BE2C (cell line): ENCODE data around the gene TMEM271.

ENCODE experiments used
- DNase-seq: peaks from one replicate; pipeline ENCODE4 v3.0.0-alpha.2; 2020
- H3K27me3 ChIP-seq: fragments of 250-450 bp; sonication (Bioruptor Pico); 2 replicates; pipeline ENCODE4 v1.5.1; 2020; ENCODE audit warnings: mild to moderate bottlenecking
- H3K36me3 ChIP-seq: fragments of 250-450 bp; sonication (Bioruptor Pico); 2 replicates; pipeline ENCODE4 v1.5.1; 2020; ENCODE audit warnings: mild to moderate bottlenecking
- H3K4me1 ChIP-seq: fragments of 250-450 bp; sonication (Bioruptor Pico); 2 replicates; pipeline ENCODE4 v1.5.1; 2020
- H3K4me3 ChIP-seq: 2 replicates; pipeline ENCODE4 v1.5.1; 2011; ENCODE audit warnings: low read depth, low read length
- H3K9me3 ChIP-seq: fragments of 250-450 bp; sonication (Bioruptor Pico); 2 replicates; pipeline ENCODE4 v1.5.1; 2020
- TF ChIP-seq, protein P1 (sequence below): IDR thresholded peaks from 2 replicates; pipeline ENCODE4 v1.5.1; 2012; ENCODE audit warnings: mild to moderate bottlenecking, low read depth, low read length

The TMEM271 gene

DNA sequence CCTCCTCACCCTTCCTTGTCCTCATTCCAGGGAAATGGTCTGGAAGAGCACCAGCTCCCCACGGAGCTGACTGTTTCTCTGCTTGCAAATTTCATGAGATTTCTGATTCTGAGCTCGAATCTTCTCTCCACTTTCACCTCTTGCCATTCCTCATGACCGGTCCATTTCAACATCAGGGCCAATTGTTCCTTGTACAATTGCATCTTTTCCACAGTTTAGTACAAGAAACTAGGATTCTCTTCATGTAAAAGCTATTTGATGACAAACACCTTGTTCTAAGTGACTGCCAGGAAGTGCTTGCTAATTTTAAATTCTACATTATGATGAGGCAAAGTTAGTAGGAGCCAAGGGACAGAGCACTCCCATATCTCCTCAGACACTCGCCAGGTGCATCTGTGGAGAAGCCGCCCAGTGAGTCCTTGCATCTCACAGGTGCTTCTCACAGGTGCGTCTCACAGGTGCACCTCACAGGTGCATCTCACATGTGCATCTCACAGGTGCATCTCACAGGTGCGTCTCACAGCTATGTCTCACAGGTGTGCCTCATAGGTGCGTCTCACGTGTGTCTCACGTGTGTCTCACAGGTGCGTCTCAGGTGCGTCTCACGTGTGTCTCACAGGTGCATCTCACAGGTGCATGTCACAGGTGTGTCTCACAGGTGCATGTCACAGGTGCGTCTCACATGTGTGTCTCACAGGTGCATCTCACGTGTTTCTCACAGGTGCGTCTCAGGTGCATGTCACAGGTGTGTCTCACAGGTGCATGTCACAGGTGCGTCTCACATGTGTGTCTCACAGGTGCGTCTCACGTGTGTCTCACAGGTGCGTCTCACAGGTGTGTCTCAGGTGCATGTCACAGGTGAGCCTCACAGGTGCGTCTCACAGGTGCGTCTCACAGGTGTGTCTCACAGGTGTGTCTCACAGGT lies 46.2 kb upstream of the TMEM271 start:
- Histone ChIP-seq H3K4me1 (no peaks in the 10 kb centered on the region), H3K9me3 (peaks cover 7% of the 10 kb centered on the region), H3K27me3 (no peaks in the 10 kb centered on the region), H3K4me3 (no peak overlapping the region), H3K36me3 (no peaks in the 10 kb centered on the region)
- TF ChIP-seq, protein P1, sequence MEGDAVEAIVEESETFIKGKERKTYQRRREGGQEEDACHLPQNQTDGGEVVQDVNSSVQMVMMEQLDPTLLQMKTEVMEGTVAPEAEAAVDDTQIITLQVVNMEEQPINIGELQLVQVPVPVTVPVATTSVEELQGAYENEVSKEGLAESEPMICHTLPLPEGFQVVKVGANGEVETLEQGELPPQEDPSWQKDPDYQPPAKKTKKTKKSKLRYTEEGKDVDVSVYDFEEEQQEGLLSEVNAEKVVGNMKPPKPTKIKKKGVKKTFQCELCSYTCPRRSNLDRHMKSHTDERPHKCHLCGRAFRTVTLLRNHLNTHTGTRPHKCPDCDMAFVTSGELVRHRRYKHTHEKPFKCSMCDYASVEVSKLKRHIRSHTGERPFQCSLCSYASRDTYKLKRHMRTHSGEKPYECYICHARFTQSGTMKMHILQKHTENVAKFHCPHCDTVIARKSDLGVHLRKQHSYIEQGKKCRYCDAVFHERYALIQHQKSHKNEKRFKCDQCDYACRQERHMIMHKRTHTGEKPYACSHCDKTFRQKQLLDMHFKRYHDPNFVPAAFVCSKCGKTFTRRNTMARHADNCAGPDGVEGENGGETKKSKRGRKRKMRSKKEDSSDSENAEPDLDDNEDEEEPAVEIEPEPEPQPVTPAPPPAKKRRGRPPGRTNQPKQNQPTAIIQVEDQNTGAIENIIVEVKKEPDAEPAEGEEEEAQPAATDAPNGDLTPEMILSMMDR, result no peak
- no peak for DNase-seq

DNA sequence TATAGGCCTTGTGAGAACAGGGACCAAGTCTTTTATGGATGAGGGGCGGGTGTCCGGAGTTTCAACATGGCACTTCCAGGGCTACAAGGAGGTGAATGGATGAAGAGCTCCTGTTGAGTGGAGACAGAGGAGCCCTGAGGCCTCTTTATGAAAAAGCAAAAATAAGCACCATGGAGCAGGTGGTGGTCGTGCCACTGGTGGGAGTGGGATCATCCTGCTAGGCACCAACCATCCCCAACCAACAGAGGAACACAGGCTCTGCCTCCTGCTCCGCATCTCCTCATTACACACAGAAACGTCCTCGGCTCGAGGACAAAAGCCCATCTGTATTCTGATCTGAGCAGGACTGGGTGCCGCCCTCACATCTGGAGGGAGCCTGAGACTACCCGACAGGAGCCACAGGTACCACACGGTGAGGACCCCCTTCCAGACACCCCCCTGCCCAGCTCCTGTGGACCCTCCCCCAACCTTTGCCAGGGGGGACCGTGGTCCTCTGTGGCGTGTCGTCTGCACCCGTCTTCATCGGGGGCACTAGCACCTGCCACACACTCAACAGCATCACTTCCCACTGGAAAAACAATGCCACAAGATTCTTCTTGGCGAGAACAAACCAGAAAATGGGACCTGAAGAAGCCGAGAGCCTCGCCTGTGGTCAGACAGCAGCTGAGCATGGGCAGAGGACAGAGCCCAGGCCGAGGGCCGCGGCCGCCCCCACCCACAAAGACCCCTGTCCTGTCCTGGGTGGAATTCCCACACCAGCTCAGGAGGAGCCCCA lies 45.4 kb upstream of the TMEM271 start:
- TF ChIP-seq, protein P1, result no peak
- Histone ChIP-seq H3K36me3 (no peaks in the 10 kb centered on the region), H3K27me3 (no peaks in the 10 kb centered on the region), H3K4me3 (no peak overlapping the region), H3K4me1 (no peaks in the 10 kb centered on the region), H3K9me3 (peaks cover 7% of the 10 kb centered on the region)
- DNase-seq, result no peak

DNA sequence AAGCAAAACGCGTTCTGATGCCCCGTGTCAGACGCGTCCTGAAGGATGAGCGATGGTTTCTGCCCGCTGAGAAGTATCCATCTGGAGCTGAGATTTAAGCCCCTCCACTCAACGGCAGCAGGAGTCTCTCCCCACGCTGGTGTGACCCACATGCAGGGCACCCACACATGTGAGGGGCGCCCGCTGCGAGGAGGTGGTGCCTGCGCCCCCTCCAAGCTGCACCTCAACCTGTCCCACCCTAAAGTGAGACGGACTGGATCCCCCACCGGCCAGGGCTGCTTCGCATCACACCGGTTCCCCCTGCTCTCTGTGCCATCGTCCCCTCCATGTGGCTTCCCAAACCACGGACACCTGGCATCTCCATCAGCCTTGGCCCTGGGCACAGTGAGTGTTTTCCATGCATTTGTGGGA lies 44.8 kb upstream of the TMEM271 start:
- TF ChIP-seq, protein P1, result no peak
- no peak for DNase-seq
- Histone ChIP-seq H3K9me3 (peaks cover 7% of the 10 kb centered on the region), H3K36me3 (no peaks in the 10 kb centered on the region), H3K4me1 (no peaks in the 10 kb centered on the region), H3K4me3 (no peak overlapping the region), H3K27me3 (no peaks in the 10 kb centered on the region)

DNA sequence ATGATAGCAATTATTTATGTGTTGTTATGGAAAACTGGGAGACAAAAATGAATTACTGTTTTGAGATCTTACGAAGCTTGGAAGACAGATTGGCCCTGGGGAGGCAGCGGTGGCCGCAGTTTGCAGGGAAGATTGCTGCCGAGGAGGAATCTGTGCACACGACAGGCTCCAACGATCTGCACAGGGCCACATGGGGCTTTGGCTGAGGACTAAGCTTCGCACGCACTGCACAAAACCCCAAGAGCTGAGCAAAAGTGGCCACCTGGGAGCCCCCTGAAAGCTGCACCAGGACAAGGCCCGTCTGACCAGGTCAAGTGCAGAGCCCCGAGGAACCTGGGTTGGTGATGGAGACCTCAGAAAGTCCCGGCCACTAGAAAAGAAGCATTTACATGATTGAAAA lies 44.1 kb upstream of the TMEM271 start:
- TF ChIP-seq, protein P1, result no peak
- no peaks in the 10 kb centered on the region for H3K27me3 ChIP-seq
- no peaks in the 10 kb centered on the region for H3K36me3 ChIP-seq
- H3K4me1 ChIP-seq, result no peaks in the 10 kb centered on the region
- H3K4me3 ChIP-seq, result no peak overlapping the region
- H3K9me3 ChIP-seq, result peaks cover 7% of the 10 kb centered on the region
- no peak for DNase-seq

DNA sequence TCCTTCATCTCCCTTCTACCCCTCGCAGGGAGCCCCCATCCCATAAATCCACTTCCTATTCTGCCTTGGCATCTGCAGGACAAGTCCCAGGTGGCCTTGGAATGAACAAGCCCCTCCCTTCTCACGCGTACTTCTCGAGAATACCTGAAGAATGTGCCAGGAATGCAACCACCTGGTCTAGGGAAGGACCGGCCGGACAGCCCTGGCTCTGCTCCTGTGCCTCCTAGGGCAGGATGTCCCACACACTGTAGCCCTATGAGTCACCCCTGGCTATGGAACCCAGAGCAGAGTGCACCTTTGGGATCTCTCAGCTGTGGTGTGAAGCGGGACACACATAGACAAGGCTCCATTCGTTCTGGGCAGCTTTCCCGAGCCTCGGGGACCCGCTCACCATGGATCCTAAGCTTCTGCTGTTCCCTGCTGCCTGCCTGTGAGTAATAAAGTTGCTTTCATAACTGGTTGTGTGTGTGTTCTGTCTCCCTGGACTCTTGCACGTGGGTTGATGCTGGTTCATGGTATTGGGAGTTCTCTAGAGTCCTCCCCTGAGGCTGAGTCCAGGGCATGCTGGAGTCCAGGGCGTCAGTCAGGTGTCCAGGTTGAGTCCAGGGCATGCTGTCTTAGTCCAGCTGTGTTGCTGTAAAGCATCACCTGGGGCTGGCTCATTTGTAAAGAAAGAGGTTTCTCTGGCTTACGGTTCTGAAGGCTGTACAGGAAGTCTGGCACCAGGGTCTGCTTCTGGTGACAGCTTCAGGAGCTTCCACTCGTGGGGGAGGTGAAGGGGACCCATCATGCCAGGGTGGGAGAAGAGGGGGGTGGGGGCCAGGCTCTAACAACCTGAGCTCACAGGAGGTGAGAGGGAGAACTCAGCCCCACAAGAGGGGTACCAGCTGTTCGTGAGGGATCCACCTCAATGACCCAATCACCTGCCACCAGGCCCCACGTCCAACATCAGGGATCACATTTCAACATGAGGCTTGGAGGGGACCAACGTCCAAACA lies 41.8 kb upstream of the TMEM271 start:
- no peak overlapping the region for H3K4me3 ChIP-seq
- peaks cover 1% of the 10 kb centered on the region for H3K9me3 ChIP-seq
- no peaks in the 10 kb centered on the region for H3K4me1 ChIP-seq
- no peaks in the 10 kb centered on the region for H3K36me3 ChIP-seq
- TF ChIP-seq, protein P1, result no peak
- H3K27me3 ChIP-seq, result no peaks in the 10 kb centered on the region
- no peak for DNase-seq
